ENCODE data around the gene INSM1. TPM values are rescaled to one million over a fixed set of nuclear protein-coding genes. Genes with fewer than 3 reads are reported as not detected.

INSM1 gene
- polyA plus RNA-seq, 1 experiment, result not detected

GRCh38 chr20:20412750-20413149, 44.8 kb downstream of the INSM1 start:
- no peak for DNase-seq (ENCODE audit: low read depth)
- CTCF ChIA-PET, result no interaction called here
- no peak for TF ChIP-seq CTCF (IDR thresholded peaks at IDR 0.05; ENCODE audit: insufficient read depth, low read depth, low read length)

GRCh38 chr20:20413810-20414281, 45.9 kb downstream of the INSM1 start:
- TF ChIP-seq CTCF (IDR thresholded peaks at IDR 0.05; ENCODE audit: insufficient read depth, low read depth, low read length), result no peak
- ChIA-PET POLR2A (no interaction called here), CTCF (no interaction called here)
- Histone ChIP-seq H3K36me3 (ENCODE audit: control insufficient read depth, insufficient read depth, low read length) (no peaks in the 10 kb centered on the region), H3K27me3 (ENCODE audit: control insufficient read depth, insufficient read depth, low read length) (no peaks in the 10 kb centered on the region), H3K4me3 (ENCODE audit: low read depth, low read length) (no peak overlapping the region)
- no peak for DNase-seq (ENCODE audit: low read depth)

More at GRCh38 chr20:20412750-20413149, 44.8 kb downstream of the INSM1 start:
- POLR2A ChIA-PET, result interaction anchor here (0.6 kb wide), 1 partner anchor 70 kb away, joined by 4 read pairs; no protein-coding TSS in a partner anchor
- no peak overlapping the region for H3K4me3 ChIP-seq (ENCODE audit: low read depth, low read length)
- no peaks in the 10 kb centered on the region for H3K36me3 ChIP-seq (ENCODE audit: control insufficient read depth, insufficient read depth, low read length)
- no peaks in the 10 kb centered on the region for H3K27me3 ChIP-seq (ENCODE audit: control insufficient read depth, insufficient read depth, low read length)

- no peak overlapping the region for H3K4me3 ChIP-seq (ENCODE audit: low read depth, low read length)
These were observed 46.8 kb downstream of the INSM1 start for GRCh38 chr20:20414640-20415220.

GRCh38 chr20:20415321-20415720, 47.4 kb downstream of the INSM1 start:
- POLR2A ChIA-PET, result no interaction called here

More at GRCh38 chr20:20414640-20415220, 46.8 kb downstream of the INSM1 start:
- H3K27me3 ChIP-seq (ENCODE audit: control insufficient read depth, insufficient read depth, low read length), result no peaks in the 10 kb centered on the region
- DNase-seq (ENCODE audit: low read depth), result no peak
- POLR2A ChIA-PET, result no interaction called here
- CTCF ChIA-PET, result no interaction called here
- no peaks in the 10 kb centered on the region for H3K36me3 ChIP-seq (ENCODE audit: control insufficient read depth, insufficient read depth, low read length)
- no peak for TF ChIP-seq CTCF (IDR thresholded peaks at IDR 0.05; ENCODE audit: insufficient read depth, low read depth, low read length)

More at GRCh38 chr20:20415321-20415720, 47.4 kb downstream of the INSM1 start:
- CTCF ChIA-PET, result no interaction called here
- no peak for TF ChIP-seq CTCF (IDR thresholded peaks at IDR 0.05; ENCODE audit: insufficient read depth, low read depth, low read length)
- Histone ChIP-seq H3K27me3 (ENCODE audit: control insufficient read depth, insufficient read depth, low read length) (no peaks in the 10 kb centered on the region), H3K36me3 (ENCODE audit: control insufficient read depth, insufficient read depth, low read length) (no peaks in the 10 kb centered on the region), H3K4me3 (ENCODE audit: low read depth, low read length) (no peak overlapping the region)
- DNase-seq (ENCODE audit: low read depth), result no peak

Measured in BJ (cell line).